ENCODE results near the gene IZUMO4.
A peak's percentile ranks its signal among the peaks of the same experiment; 100 is the strongest.
"Not testable (repeated sequence)": the region's sequence is repeated elsewhere in the genome, so short reads cannot be mapped to it uniquely, and the experiment has no call there.

IZUMO4 gene

DNA sequence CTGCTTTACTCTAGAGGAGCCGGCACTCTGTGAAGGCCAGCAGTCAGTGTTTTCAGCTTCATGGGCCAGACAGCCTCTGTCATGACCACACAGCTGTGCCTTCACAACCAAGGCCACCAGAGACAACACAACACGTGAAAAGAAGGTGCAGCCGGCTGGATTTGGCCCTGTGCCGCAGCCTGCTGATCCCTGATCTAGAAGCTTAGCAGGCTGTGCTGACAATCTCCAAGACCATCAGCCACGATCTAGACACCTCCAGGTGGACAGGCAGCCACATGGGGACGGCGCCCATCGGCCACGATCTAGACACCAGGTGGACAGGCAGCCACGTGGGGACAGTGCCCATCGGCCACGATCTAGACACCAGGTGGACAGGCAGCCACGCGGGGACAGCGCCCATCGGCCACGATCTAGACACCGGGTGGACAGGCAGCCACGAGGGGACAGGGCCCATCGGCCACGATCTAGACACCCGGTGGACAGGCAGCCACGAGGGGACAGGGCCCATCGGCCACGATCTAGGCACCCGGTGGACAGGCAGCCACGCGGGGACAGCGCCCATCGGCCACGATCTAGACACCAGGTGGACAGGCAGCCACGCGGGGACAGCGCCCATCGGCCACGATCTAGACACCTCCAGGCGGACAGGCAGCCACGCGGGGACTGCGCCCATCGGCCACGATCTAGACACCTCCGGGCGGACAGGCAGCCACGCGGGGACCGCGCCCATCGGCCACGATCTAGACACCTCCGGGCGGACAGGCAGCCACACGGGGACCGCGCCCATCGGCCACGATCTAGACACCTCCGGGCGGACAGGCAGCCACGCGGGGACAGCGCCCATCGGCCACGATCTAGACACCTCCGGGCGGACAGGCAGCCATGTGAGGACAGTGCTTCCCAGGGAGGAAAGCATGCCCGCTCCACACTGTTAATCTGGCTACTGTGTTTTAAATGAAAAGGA lies 34.6 kb downstream of the IZUMO4 start:
- H3K36me3 Mint-ChIP-seq (ENCODE audit: insufficient read depth), result peaks cover 36% of the 10 kb centered on the region
- DNase-seq (ENCODE audit: low spot score in 2 of 2), result not testable (repeated sequence)

GRCh38 chr19:2132191-2132590 lies 35.5 kb downstream of the IZUMO4 start:
- Mint-ChIP-seq H3K9me3 (no peaks in the 10 kb centered on the region), H3K36me3 (ENCODE audit: insufficient read depth) (peaks cover 30% of the 10 kb centered on the region), H3K4me1 (no peaks in the 10 kb centered on the region), H3K27ac (ENCODE audit: low read depth) (peak overlapping the region; percentile 44), H3K4me3 (no peak overlapping the region), H3K27me3 (no peaks in the 10 kb centered on the region)
- no peak for DNase-seq (ENCODE audit: low spot score in 2 of 2)
- no peak for ATAC-seq (replicated peaks; ENCODE audit: extremely low read depth, poor library complexity, severe bottlenecking)

More for the DNA sequence above, 34.6 kb downstream of the IZUMO4 start:
- not testable (repeated sequence) for H3K27me3 Mint-ChIP-seq; H3K4me1 Mint-ChIP-seq; H3K9me3 Mint-ChIP-seq; ATAC-seq (replicated peaks; ENCODE audit: extremely low read depth, poor library complexity, severe bottlenecking); H3K27ac Mint-ChIP-seq (ENCODE audit: low read depth); H3K4me3 Mint-ChIP-seq

DNA sequence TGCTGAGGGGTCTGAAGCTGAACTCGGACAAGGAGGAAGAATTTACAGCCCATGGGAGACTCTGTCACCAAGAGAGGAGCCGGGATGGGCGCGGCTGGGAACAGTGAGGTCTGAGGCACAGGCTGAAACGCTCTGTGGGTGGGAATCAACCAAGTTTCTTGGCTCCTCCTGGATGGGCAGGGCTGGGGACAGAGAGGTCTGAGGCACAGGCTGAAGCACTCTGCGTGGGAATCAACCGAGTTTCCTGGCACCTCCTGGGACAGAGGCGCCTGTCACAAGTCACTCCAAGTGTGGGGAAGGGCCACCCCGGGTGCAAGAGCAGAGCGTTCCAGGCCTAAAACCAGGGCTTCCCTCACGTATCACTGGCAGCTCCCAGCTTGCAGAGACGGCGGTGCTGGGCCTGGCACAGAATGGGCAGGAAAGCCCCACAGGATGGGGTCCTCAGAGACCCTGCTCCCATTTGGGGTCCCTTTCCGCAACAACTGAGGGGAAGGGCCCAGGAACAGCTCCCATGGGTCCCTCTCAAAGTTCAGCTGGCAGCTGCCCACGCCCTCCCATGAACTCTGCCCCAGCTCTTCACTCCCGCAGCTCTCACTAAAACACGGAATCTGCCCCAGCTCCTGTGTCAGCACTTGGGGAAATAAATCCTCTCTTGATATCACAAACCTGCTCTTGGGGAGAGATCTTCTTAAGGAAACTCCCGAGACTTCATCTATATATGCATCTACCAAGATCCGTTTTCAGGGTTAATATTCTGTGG lies 36.2 kb downstream of the IZUMO4 start:
- Mint-ChIP-seq H3K9me3 (no peaks in the 10 kb centered on the region), H3K27ac (ENCODE audit: low read depth) (peak overlapping the region; percentile 44), H3K4me3 (no peak overlapping the region), H3K27me3 (no peaks in the 10 kb centered on the region), H3K36me3 (ENCODE audit: insufficient read depth) (peaks cover 32% of the 10 kb centered on the region), H3K4me1 (no peaks in the 10 kb centered on the region)
- ATAC-seq (replicated peaks; ENCODE audit: extremely low read depth, poor library complexity, severe bottlenecking) (no peak), DNase-seq (ENCODE audit: low spot score in 2 of 2) (no peak)

- H3K36me3 Mint-ChIP-seq (ENCODE audit: insufficient read depth), result peaks cover 41% of the 10 kb centered on the region
- H3K27ac Mint-ChIP-seq (ENCODE audit: low read depth), result peak overlapping the region; percentile 16
- ATAC-seq (replicated peaks; ENCODE audit: extremely low read depth, poor library complexity, severe bottlenecking) (no peak), DNase-seq (ENCODE audit: low spot score in 2 of 2) (no peak)
- H3K4me1 Mint-ChIP-seq, result no peaks in the 10 kb centered on the region
- H3K4me3 Mint-ChIP-seq, result no peak overlapping the region
- no peaks in the 10 kb centered on the region for H3K27me3 Mint-ChIP-seq
- no peaks in the 10 kb centered on the region for H3K9me3 Mint-ChIP-seq
Observed at GRCh38 chr19:2135474-2136402, 39.0 kb downstream of the IZUMO4 start.

- no peak for DNase-seq (ENCODE audit: low spot score in 2 of 2)
- ATAC-seq (replicated peaks; ENCODE audit: extremely low read depth, poor library complexity, severe bottlenecking), result no peak
- Mint-ChIP-seq H3K9me3 (no peaks in the 10 kb centered on the region), H3K36me3 (ENCODE audit: insufficient read depth) (peaks cover 37% of the 10 kb centered on the region), H3K27ac (ENCODE audit: low read depth) (no peak overlapping the region), H3K4me1 (no peaks in the 10 kb centered on the region), H3K4me3 (no peak overlapping the region), H3K27me3 (no peaks in the 10 kb centered on the region)
Observed at GRCh38 chr19:2136796-2137195, 40.1 kb downstream of the IZUMO4 start.

- DNase-seq (ENCODE audit: low spot score in 2 of 2) (no peak), ATAC-seq (replicated peaks; ENCODE audit: extremely low read depth, poor library complexity, severe bottlenecking) (no peak)
- Mint-ChIP-seq H3K27me3 (no peaks in the 10 kb centered on the region), H3K27ac (ENCODE audit: low read depth) (no peak overlapping the region), H3K4me1 (no peaks in the 10 kb centered on the region), H3K36me3 (ENCODE audit: insufficient read depth) (peaks cover 29% of the 10 kb centered on the region), H3K9me3 (no peaks in the 10 kb centered on the region), H3K4me3 (no peak overlapping the region)
Observed at GRCh38 chr19:2138061-2138728, 41.5 kb downstream of the IZUMO4 start.

DNA sequence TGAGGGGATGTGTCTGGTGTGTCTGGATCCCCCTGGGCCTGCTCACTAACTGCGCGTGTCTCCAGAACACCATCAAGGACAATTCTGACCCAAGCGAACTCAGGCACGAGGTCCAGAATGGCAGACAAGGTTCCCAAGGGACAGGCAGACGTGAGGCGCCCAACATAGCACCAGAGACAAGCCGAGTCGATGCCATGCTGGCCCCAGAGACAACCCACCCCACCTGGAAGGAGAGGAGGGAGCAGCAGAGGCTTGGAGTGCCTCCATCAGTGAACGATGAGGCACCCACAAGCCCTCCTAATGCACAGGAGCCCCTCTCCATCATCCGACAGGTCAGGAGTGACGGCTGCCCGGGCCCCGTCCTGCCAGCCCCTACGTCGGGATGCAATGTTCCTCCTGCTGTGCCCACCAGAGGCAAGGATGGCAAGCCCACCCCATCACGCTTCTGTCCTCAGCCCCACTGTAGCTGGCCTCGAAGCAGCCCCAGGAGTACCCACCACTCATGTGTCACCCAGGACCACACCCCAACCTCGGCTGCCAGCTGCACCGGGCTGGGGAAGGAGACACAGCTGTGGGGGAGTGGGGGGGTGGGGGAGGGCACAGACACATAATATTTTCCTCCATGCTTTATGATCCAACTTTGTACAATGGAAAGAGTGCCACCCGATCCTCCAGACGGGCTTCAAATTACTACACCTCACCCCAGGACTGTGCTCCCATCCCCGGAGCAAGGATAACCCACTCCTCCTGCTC lies 42.8 kb downstream of the IZUMO4 start:
- Mint-ChIP-seq H3K27me3 (no peaks in the 10 kb centered on the region), H3K27ac (ENCODE audit: low read depth) (no peak overlapping the region), H3K4me3 (no peak overlapping the region), H3K4me1 (peaks cover 5% of the 10 kb centered on the region), H3K36me3 (ENCODE audit: insufficient read depth) (peaks cover 24% of the 10 kb centered on the region), H3K9me3 (no peaks in the 10 kb centered on the region)
- ATAC-seq (replicated peaks; ENCODE audit: extremely low read depth, poor library complexity, severe bottlenecking), result no peak
- DNase-seq (ENCODE audit: low spot score in 2 of 2), result no peak

DNA sequence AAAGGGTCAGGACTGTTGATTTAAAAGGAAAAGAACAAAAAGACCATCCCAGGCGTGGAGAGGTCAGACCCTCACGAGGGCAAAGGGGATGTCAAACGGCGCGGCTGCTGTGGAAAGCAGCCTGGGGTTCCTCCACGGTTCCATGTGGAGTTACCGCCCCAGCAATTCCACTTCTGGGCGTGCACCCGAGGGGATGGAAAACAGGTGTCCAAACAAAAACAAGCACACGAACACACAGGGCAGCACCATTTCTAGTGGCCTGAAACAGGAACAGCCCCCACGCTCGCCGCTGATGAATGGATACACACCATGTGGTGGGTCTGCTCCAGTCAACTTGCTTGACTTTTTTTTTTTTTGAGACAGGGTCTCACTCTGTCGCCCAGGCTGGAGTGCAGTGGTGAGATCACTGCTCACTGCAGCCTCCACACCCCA lies 43.4 kb downstream of the IZUMO4 start:
- Mint-ChIP-seq H3K27ac (ENCODE audit: low read depth) (no peak overlapping the region), H3K27me3 (no peaks in the 10 kb centered on the region), H3K9me3 (no peaks in the 10 kb centered on the region), H3K36me3 (ENCODE audit: insufficient read depth) (peaks cover 25% of the 10 kb centered on the region), H3K4me3 (no peak overlapping the region), H3K4me1 (peaks cover 10% of the 10 kb centered on the region)
- no peak for DNase-seq (ENCODE audit: low spot score in 2 of 2)
- ATAC-seq (replicated peaks; ENCODE audit: extremely low read depth, poor library complexity, severe bottlenecking), result no peak

DNA sequence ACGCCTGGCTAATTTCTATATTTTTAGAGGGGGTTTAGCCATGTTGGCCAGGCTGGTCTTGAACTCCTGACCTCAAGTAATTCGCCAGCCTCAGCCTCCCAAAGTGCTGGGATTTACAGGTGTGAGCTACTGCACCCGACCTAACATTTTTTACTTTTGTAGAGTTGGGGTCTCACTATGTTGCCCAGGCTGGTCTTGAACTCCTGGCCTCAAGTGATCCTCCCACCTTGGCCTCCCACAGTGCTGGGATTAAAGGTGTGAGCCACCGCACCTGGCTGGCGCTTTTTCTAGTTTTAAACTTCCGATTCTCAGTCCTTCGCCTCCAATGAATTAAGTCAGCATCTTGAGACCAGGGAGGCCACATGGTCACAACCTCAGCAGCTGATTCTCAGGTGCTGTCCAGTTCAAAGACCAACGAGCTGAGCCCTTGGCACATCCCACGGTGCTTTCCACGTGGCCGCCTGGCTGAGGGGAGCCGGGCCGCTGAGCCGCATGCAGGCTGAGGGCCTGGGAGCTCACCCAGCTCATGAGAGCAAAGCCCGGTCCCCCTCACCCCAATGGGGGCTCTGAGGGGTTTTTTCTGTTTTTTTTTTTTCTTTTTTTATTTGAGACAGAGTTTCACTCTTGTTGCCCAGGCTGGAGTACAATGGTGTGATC lies 45.6 kb downstream of the IZUMO4 start:
- Mint-ChIP-seq H3K4me1 (peaks cover 23% of the 10 kb centered on the region), H3K27ac (ENCODE audit: low read depth) (peak overlapping the region; percentile 74), H3K36me3 (ENCODE audit: insufficient read depth) (peaks cover 18% of the 10 kb centered on the region), H3K27me3 (no peaks in the 10 kb centered on the region), H3K9me3 (no peaks in the 10 kb centered on the region), H3K4me3 (no peak overlapping the region)
- ATAC-seq (replicated peaks; ENCODE audit: extremely low read depth, poor library complexity, severe bottlenecking) (no peak), DNase-seq (ENCODE audit: low spot score in 2 of 2) (no peak)

DNA sequence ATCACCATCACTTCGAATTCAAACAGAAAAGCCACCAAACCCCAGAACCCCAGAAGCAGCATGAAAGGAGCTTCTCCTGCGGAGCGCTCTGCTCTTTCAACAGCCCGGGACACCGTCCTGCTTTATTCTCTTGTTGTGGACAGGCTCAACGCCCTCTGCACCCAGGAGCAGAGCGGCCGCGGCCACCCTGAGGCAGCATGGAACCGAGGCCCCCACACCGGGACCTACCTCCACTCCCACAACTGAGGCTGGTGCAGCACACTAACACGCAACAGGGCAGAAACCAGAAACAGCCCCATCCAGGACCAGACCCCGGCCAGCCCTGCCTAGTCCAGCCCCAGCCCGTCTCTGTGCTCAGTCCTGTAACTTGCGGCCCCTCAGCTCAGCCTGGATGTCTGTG lies 47.5 kb downstream of the IZUMO4 start:
- no peaks in the 10 kb centered on the region for H3K9me3 Mint-ChIP-seq
- H3K27ac Mint-ChIP-seq (ENCODE audit: low read depth), result no peak overlapping the region
- DNase-seq (ENCODE audit: low spot score in 2 of 2), result no peak
- no peak for ATAC-seq (replicated peaks; ENCODE audit: extremely low read depth, poor library complexity, severe bottlenecking)
- H3K4me3 Mint-ChIP-seq, result no peak overlapping the region
- peaks cover 10% of the 10 kb centered on the region for H3K36me3 Mint-ChIP-seq (ENCODE audit: insufficient read depth)
- H3K4me1 Mint-ChIP-seq, result peaks cover 30% of the 10 kb centered on the region
- no peaks in the 10 kb centered on the region for H3K27me3 Mint-ChIP-seq

- Mint-ChIP-seq H3K9me3 (no peaks in the 10 kb centered on the region), H3K27me3 (no peaks in the 10 kb centered on the region), H3K4me1 (peaks cover 41% of the 10 kb centered on the region), H3K4me3 (no peak overlapping the region), H3K27ac (ENCODE audit: low read depth) (peak overlapping the region; percentile 22), H3K36me3 (ENCODE audit: insufficient read depth) (peaks cover 8% of the 10 kb centered on the region)
- ATAC-seq (replicated peaks; ENCODE audit: extremely low read depth, poor library complexity, severe bottlenecking) (no peak), DNase-seq (ENCODE audit: low spot score in 2 of 2) (no peak)
Observed at GRCh38 chr19:2145831-2146241, 49.1 kb downstream of the IZUMO4 start.
